Measurements from ENCODE around the gene CYB561D2.
A peak's percentile ranks its signal among the peaks of the same experiment; 100 is the strongest.

The CYB561D2 gene

DNA sequence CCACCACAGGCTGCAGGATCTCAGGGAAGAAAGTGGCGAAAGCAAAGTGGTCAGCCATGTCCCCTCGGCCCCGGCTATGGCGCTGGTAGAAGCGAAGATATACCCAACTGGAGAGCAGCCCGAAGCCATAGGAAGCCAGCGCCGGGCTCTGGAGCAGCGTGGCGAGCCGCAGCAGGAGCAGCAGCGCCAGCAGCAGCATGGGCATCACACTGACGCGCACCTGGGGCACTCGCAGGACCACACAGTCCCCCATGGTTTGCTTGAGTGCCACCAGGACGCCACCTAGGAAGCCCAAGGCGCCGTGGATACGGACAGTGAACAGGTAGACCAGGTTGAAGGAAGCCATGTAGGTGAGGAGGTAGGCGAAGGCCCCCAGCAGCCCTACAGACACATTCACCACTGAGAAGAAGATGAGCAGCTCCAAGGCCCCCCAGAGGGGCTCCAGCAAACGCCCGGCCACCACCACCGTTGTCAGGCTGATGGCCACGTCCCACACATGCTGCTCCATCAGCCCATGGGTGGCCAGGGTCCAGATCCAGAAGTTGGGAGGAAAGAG lies 7.8 kb downstream of the CYB561D2 start:
- H3K36me3 ChIP-seq (ENCODE audit: control insufficient read depth in 1 of 2, insufficient read depth in 2 of 2, low read length in 2 of 2): peaks cover 30 to 31% of the 10 kb centered on the region in 2 donors

DNA sequence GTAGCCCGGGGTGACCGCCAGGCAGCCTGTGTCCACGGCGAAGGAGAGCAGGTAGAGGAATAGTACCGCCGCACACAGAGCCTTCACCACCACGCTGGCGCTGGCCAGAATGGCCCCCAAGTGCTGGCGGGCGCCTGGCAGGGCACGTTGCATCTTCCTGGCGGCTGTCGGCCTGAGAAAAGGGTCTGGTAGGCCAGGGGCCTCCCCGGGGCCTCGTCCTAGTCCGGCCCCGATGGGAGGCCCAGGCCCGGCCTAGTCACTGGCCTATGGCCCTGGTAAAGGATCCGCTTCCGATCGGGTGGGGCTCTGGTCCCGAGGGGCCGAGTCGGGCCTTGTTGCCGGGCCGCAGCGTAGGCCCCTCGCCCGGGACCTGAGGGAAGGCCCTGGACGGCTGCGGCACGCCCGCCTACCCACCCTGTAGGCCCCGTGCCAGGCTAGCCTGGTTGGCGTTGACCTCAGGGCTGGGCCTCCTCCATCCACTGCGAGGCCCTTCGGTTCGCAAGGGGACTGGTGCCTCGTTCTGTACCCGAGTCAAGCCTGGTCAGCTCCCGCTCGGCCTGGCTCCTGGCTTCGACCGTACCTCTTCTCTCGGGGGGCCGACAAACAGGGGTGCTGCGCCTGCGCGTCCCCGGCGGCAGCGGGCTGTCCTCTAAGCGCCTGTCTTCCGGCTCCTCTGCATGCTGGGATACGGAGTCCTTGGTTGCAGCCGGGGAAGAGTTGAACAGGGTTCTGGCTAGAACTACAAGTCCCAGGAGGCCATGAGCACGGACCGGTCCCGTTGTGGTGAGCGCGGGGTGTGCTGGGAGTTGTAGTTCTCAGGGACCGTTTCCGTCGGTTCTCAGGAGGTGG lies 8.5 kb downstream of the CYB561D2 start, which contains the start of gene TMEM115:
TMEM115 (minus strand) TSS at position 611 of the 849 bp plus-strand sequence; CDS start at position 153, 458 bp downstream.
- peak within 1 kb of the TSS; percentile 83 to 99 for H3K4me3 ChIP-seq (ENCODE audit: low read depth in 1 of 2, low read length in 2 of 2)
- no peaks in the 10 kb centered on the region for H3K9me3 ChIP-seq (ENCODE audit: control insufficient read depth in 1 of 2, low read length in 2 of 2)
- peaks cover 32 to 39% of the 10 kb centered on the region in 2 donors for H3K4me1 ChIP-seq (ENCODE audit: control insufficient read depth in 1 of 2, insufficient read depth in 2 of 2, low read length in 2 of 2)
- H3K27me3 ChIP-seq (ENCODE audit: low read depth, low read length): no peaks in the 10 kb centered on the region
- H3K36me3 ChIP-seq (ENCODE audit: control insufficient read depth in 1 of 2, insufficient read depth in 2 of 2, low read length in 2 of 2): peaks cover 23 to 25% of the 10 kb centered on the region in 2 donors
- peak within 1 kb of the TSS; percentile 82 for H3K27ac ChIP-seq (ENCODE audit: low read length)

More for the DNA sequence above, 7.8 kb downstream of the CYB561D2 start:
- Histone ChIP-seq H3K27me3 (ENCODE audit: low read depth, low read length) (no peaks in the 10 kb centered on the region), H3K4me3 (ENCODE audit: low read depth in 1 of 2, low read length in 2 of 2) (peak overlapping the region; percentile 83 to 99), H3K9me3 (ENCODE audit: control insufficient read depth in 1 of 2, low read length in 2 of 2) (no peaks in the 10 kb centered on the region), H3K27ac (ENCODE audit: low read length) (peak overlapping the region; percentile 82), H3K4me1 (ENCODE audit: control insufficient read depth in 1 of 2, insufficient read depth in 2 of 2, low read length in 2 of 2) (peaks cover 32 to 38% of the 10 kb centered on the region in 2 donors)

DNA sequence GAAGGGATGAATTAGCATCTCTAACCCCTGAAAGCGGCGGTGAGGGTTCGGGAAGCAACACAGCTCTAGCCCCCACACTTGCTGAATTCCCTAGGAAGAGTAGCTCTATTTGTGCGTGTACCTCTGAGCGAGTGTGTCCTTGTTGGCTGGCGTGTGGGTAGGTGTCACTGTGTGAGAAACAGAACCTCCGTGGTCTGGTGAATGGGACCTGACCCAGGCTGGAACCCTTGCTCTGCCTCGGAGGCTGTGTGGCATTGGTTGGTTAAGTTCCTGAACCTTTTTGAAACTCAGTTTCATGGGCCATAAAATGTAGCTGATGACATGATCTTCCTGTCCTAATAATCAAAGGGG lies 9.1 kb downstream of the CYB561D2 start:
- Histone ChIP-seq H3K9me3 (ENCODE audit: control insufficient read depth in 1 of 2, low read length in 2 of 2) (no peaks in the 10 kb centered on the region), H3K36me3 (ENCODE audit: control insufficient read depth in 1 of 2, insufficient read depth in 2 of 2, low read length in 2 of 2) (peaks cover 17 to 19% of the 10 kb centered on the region in 2 donors), H3K4me1 (ENCODE audit: control insufficient read depth in 1 of 2, insufficient read depth in 2 of 2, low read length in 2 of 2) (peaks cover 32 to 43% of the 10 kb centered on the region in 2 donors), H3K27me3 (ENCODE audit: low read depth, low read length) (no peaks in the 10 kb centered on the region), H3K4me3 (ENCODE audit: low read depth in 1 of 2, low read length in 2 of 2) (peak overlapping the region; percentile 19 to 99), H3K27ac (ENCODE audit: low read length) (no peak overlapping the region)

DNA sequence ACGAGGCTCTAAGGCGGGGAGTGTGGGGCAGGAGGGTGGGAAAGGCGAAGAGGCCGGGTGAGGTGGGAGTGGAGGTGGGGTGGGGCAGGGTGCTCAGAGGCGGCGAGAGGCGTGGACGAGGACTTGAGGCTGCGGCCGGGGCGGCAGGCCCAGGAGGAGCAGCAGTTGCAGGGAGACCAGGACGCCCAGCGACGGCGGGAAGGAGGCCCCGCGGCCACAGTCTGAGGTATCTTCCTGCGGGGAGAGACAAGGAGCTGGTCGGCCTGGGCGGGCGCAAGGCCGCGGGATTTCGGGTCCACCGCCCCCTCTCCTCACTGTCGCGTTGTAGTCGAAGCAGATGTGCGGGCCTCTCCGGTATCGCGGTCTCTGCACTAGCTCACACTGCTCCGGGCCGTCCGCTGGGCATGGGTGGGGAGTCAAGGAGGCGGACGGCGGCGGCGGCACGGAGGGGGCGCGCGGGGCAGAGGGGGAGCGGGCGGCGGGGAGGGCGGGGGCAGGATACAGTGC lies 14.0 kb downstream of the CYB561D2 start:
- no peaks in the 10 kb centered on the region for H3K27me3 ChIP-seq (ENCODE audit: low read depth, low read length)
- no peaks in the 10 kb centered on the region for H3K9me3 ChIP-seq (ENCODE audit: control insufficient read depth in 1 of 2, low read length in 2 of 2)
- H3K27ac ChIP-seq (ENCODE audit: low read length): no peak overlapping the region
- peaks cover 0 to 8% of the 10 kb centered on the region in 2 donors for H3K4me1 ChIP-seq (ENCODE audit: control insufficient read depth in 1 of 2, insufficient read depth in 2 of 2, low read length in 2 of 2)
- H3K4me3 ChIP-seq (ENCODE audit: low read depth in 1 of 2, low read length in 2 of 2): peak overlapping the region; percentile 33 to 54
- H3K36me3 ChIP-seq (ENCODE audit: control insufficient read depth in 1 of 2, insufficient read depth in 2 of 2, low read length in 2 of 2): no peaks in the 10 kb centered on the region

DNA sequence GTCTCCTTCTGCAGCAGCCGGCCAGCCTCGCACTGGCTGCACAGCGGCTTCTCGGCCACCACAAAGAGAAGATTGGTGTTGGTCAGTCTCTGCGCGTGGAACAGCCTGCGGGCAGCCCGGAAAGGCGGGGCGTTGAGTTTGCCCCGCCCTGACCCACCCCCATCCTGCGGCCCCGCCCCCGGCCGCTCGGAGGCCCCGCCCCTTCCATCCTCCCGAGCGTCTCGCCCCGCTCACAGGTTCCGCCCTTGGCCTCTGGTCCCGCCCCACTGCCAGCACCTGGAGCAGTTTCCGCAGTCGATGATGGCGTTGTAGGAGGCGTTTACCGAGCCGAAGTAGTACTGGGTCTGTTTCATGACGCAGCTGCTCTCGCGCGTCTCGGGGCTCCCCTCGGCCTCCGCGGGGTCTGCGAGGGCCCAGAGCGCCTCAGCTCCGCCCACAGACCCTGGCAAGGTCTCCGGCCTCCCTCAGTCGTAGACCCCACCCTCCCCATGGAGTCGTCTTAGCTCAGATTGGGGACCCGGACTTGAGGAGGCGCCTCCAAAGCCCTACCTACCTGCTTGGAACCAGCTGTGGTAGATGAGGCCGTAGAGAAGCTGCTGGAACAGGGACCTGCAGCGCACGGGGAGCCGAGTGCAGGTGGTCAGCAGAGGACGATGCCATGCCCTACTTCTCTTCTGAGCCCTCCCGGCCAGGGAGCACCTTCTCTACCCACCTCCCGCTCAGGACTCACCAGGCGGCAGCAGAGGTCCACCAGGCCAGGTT lies 14.6 kb downstream of the CYB561D2 start:
- Histone ChIP-seq H3K27ac (ENCODE audit: low read length) (peak overlapping the region; percentile 31), H3K4me3 (ENCODE audit: low read depth in 1 of 2, low read length in 2 of 2) (peak overlapping the region; percentile 54 to 64), H3K9me3 (ENCODE audit: control insufficient read depth in 1 of 2, low read length in 2 of 2) (no peaks in the 10 kb centered on the region), H3K4me1 (ENCODE audit: control insufficient read depth in 1 of 2, insufficient read depth in 2 of 2, low read length in 2 of 2) (peaks cover 0 to 5% of the 10 kb centered on the region in 2 donors), H3K27me3 (ENCODE audit: low read depth, low read length) (no peaks in the 10 kb centered on the region), H3K36me3 (ENCODE audit: control insufficient read depth in 1 of 2, insufficient read depth in 2 of 2, low read length in 2 of 2) (no peaks in the 10 kb centered on the region)

DNA sequence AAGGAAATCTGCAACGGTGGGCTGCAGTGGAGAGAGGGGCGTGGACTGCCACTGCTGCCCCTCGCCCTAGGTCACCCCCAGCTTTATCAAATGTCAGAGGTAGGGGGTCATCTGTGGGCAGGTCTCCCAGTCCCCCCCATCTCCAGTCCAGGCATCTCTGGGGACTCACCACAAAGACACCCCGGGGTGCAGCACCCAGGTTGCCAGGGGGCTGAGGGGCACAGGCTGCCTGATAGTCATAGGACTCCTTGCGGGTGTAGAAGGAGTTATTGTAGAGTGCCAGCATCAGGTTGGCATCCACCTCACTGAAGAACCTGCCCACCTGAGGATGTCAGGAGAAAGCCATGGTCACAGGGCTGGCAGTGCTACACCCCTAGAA lies 15.2 kb downstream of the CYB561D2 start:
- Histone ChIP-seq H3K9me3 (ENCODE audit: control insufficient read depth in 1 of 2, low read length in 2 of 2) (no peaks in the 10 kb centered on the region), H3K27me3 (ENCODE audit: low read depth, low read length) (no peaks in the 10 kb centered on the region), H3K36me3 (ENCODE audit: control insufficient read depth in 1 of 2, insufficient read depth in 2 of 2, low read length in 2 of 2) (no peaks in the 10 kb centered on the region), H3K4me3 (ENCODE audit: low read depth in 1 of 2, low read length in 2 of 2) (peak overlapping the region; percentile 54 to 64), H3K4me1 (ENCODE audit: control insufficient read depth in 1 of 2, insufficient read depth in 2 of 2, low read length in 2 of 2) (peaks cover 0 to 5% of the 10 kb centered on the region in 2 donors), H3K27ac (ENCODE audit: low read length) (no peak overlapping the region)

DNA sequence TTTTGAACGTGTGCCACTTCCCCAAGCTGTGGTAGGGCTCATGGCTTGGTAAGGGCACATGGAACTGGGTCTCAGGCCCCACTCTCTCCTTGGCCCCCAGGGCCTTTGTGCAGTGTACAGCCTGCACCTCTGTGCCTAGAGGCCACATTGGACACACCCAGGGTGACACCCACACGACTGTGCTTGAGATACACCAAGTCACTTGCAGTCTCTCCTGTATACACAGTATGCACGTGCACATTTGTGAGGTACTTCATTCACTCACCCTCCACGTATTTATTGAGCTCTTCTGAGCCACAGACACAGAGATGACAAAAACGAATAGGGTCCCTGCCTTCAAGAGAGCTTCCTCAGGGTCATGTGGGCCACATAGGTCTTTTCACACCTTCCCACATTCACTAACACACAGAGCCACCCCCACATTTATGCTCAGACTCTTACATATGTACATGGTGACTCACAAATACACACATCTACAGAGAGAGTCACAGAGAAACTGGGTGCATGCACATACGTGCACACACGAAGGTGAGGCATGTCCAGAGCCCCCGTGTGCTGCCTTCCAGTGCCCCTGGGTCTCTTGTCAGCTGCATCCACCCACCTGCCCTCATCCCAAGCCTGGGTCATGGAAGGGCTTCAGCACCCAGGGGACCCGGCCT lies 18.5 kb downstream of the CYB561D2 start:
- no peaks in the 10 kb centered on the region for H3K36me3 ChIP-seq (ENCODE audit: control insufficient read depth in 1 of 2, insufficient read depth in 2 of 2, low read length in 2 of 2)
- no peaks in the 10 kb centered on the region for H3K9me3 ChIP-seq (ENCODE audit: control insufficient read depth in 1 of 2, low read length in 2 of 2)
- no peaks in the 10 kb centered on the region for H3K27me3 ChIP-seq (ENCODE audit: low read depth, low read length)
- peaks cover 0 to 4% of the 10 kb centered on the region in 2 donors for H3K4me1 ChIP-seq (ENCODE audit: control insufficient read depth in 1 of 2, insufficient read depth in 2 of 2, low read length in 2 of 2)
- no peak overlapping the region for H3K27ac ChIP-seq (ENCODE audit: low read length)
- H3K4me3 ChIP-seq (ENCODE audit: low read depth in 1 of 2, low read length in 2 of 2): no peak overlapping the region

DNA sequence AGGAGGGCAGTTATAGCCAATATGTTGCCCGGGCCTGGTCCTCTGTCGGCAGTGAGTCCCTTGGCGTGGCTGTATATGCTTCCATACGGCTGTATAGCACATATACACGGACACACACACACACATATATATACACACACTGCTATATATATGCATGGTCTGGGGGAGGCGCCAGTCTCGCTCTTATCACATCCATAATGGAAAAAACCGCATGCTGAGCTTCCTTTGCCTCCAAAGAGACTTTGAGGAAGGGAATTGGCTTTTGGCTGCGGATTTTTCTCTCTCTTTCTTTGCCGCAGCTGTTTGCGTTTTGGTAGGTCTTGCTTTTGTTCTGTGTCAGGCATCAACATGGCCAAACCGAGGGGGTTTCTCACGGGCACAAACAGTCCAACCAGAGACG lies 19.9 kb downstream of the CYB561D2 start:
- H3K9me3 ChIP-seq (ENCODE audit: control insufficient read depth in 1 of 2, low read length in 2 of 2): no peaks in the 10 kb centered on the region
- H3K36me3 ChIP-seq (ENCODE audit: control insufficient read depth in 1 of 2, insufficient read depth in 2 of 2, low read length in 2 of 2): no peaks in the 10 kb centered on the region
- no peaks in the 10 kb centered on the region for H3K27me3 ChIP-seq (ENCODE audit: low read depth, low read length)
- no peak overlapping the region for H3K27ac ChIP-seq (ENCODE audit: low read length)
- H3K4me1 ChIP-seq (ENCODE audit: control insufficient read depth in 1 of 2, insufficient read depth in 2 of 2, low read length in 2 of 2): no peaks in the 10 kb centered on the region
- no peak overlapping the region for H3K4me3 ChIP-seq (ENCODE audit: low read depth in 1 of 2, low read length in 2 of 2)

DNA sequence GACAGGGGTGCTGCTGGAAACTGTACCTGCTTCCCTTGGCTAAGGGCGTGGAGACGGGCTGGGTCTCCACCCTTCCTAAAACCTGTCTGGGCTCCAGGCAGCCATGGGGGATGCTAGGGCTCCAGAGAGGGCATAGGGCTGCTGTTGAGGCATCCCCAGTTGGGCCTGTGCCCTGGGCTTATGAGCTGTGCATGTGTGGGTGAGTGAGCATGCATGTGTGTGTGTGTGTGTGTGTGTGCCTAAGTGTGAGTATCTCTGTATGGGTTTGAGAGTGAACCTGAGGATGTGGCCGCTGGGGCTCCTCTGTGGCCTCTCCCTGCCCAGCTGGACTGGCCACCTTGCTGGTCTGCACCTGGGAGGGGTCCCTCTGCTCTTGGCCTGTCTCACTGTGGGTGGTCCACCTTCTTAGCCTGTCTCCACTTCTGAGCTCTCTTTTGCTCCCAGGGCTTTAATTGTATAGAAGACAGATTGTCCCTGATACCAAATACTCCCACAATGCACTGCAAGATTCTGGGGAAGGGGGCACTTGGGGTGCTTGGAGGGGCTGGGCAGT lies 20.5 kb downstream of the CYB561D2 start:
- no peak overlapping the region for H3K27ac ChIP-seq (ENCODE audit: low read length)
- no peaks in the 10 kb centered on the region for H3K27me3 ChIP-seq (ENCODE audit: low read depth, low read length)
- no peaks in the 10 kb centered on the region for H3K4me1 ChIP-seq (ENCODE audit: control insufficient read depth in 1 of 2, insufficient read depth in 2 of 2, low read length in 2 of 2)
- H3K4me3 ChIP-seq (ENCODE audit: low read depth in 1 of 2, low read length in 2 of 2): no peak overlapping the region
- no peaks in the 10 kb centered on the region for H3K9me3 ChIP-seq (ENCODE audit: control insufficient read depth in 1 of 2, low read length in 2 of 2)
- no peaks in the 10 kb centered on the region for H3K36me3 ChIP-seq (ENCODE audit: control insufficient read depth in 1 of 2, insufficient read depth in 2 of 2, low read length in 2 of 2)

DNA sequence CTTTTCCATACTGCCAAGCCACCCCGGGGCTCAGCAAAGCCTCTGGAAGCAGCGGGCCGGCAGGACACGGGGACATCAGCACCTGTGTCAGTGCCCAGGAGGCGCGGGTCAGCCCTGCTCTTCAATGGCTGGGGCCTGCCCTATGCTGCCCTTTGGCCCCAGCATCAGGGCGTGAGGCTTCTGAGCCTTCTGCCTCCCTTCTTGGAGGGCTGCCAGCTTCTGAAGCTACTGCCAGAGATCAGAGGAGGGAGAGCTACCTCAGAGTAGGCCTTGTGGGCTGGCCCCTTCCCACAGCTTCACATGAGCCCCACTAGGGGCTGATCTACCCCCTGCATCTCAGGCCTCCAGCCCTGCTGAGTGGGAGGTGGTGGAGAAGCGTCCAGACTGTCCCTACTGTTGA lies 21.7 kb downstream of the CYB561D2 start:
- no peaks in the 10 kb centered on the region for H3K36me3 ChIP-seq (ENCODE audit: control insufficient read depth in 1 of 2, insufficient read depth in 2 of 2, low read length in 2 of 2)
- no peak overlapping the region for H3K27ac ChIP-seq (ENCODE audit: low read length)
- H3K27me3 ChIP-seq (ENCODE audit: low read depth, low read length): no peaks in the 10 kb centered on the region
- no peaks in the 10 kb centered on the region for H3K9me3 ChIP-seq (ENCODE audit: control insufficient read depth in 1 of 2, low read length in 2 of 2)
- no peak overlapping the region for H3K4me3 ChIP-seq (ENCODE audit: low read depth in 1 of 2, low read length in 2 of 2)
- no peaks in the 10 kb centered on the region for H3K4me1 ChIP-seq (ENCODE audit: control insufficient read depth in 1 of 2, insufficient read depth in 2 of 2, low read length in 2 of 2)
